C4-2B (cell line): ENCODE results near the gene ZBTB22.

Experiments used
- CTCF ChIP-seq: fragments of 450-650 bp; conservative IDR thresholded peaks from 2 replicates; pipeline ENCODE4 v1.5.1; 2017; ENCODE audit warnings: mild to moderate bottlenecking
- ZFX ChIP-seq: fragments of 450-650 bp; IDR thresholded peaks from 2 replicates; pipeline ENCODE4 v1.6.1; 2017

GRCh38 chr6:33294086-33294823, 23.3 kb downstream of the ZBTB22 start:
- TF ChIP-seq CTCF: no peak
- no peak for TF ChIP-seq ZFX
